A549 treated with GW870086 at 1 μM for 4 hours (cell line): Measurements from ENCODE around the gene NRCAM. TPM values are rescaled to one million over a fixed set of nuclear protein-coding genes. Genes with fewer than 3 reads are reported as not detected.

Source experiments
- total RNA-seq: library from RNA; stranded (reverse); fragments of 200-300 nt; extraction: Qiagen RNA extraction; gene quantifications from 5 replicates; pipeline ENCODE4 v1.2.3, GENCODE V29; 2022; ENCODE audit warnings: low read depth

NRCAM gene
- 66.0 to 105 TPM (median 95.4 TPM) in 5 replicates for total RNA-seq

GRCh38 chr7:108455998-108456677 is at the start of gene NRCAM:
Gene NRCAM (minus strand): TSS chr7:108456436. CDS start chr7:108240064, 216,372 bp downstream.

GRCh38 chr7:108130261-108130660 is 326.0 kb downstream of the NRCAM start, which contains the start of gene LAMB4:
Gene LAMB4 (minus strand): TSS chr7:108130361. CDS start chr7:108123164, 7,197 bp downstream.

Other genes starting within 250 kb of the NRCAM start
- 10.9 to 15.8 TPM (median 13.8 TPM) in 5 replicates for gene PNPLA8, start 69.7 kb upstream of the NRCAM start, total RNA-seq
- gene THAP5, start 113.3 kb upstream of the NRCAM start, total RNA-seq: 10.1 to 16.5 TPM (median 14.8 TPM) in 5 replicates
- 9.2 to 10.9 TPM (median 10.1 TPM) in 5 replicates for gene DNAJB9, start 113.4 kb upstream of the NRCAM start, total RNA-seq